Measurements from ENCODE around the gene EVA1A. TPM values are rescaled to one million over a fixed set of nuclear protein-coding genes. Genes with fewer than 3 reads are reported as not detected.

The EVA1A gene
- total and polyA plus RNA-seq, 3 donors from 2014 or later, result 5.2 to 13.8 (median 10.3) TPM

DNA sequence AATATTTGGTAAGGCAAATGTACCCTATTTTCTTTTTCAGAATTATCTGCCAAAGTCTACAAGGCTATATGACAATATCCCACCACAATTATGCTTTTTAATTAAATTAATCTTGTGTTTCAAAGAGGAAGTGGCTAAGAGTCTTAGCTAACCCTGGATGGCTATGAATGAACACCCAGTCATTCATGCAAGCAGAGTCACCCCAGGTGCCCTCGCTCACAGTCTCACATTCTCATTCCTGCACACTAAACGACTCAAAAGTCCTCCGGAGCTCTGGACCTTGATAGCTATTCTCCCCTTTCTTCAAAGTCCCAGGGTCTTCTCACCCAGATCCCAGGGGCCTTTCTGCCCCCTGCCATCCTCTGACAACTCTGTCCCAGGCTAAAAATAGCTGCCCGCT is 43.7 kb upstream of the EVA1A start:
- no peaks in the 10 kb centered on the region for H3K9me3 ChIP-seq
- no peak overlapping the region for H3K27ac ChIP-seq
- H3K27me3 ChIP-seq, result no peaks in the 10 kb centered on the region
- DNase-seq, result no peak
- WGBS, 2 donors, result 80 to 82% methylated on average over 4 of the region's 4 CpGs
- TF ChIP-seq, protein P1, sequence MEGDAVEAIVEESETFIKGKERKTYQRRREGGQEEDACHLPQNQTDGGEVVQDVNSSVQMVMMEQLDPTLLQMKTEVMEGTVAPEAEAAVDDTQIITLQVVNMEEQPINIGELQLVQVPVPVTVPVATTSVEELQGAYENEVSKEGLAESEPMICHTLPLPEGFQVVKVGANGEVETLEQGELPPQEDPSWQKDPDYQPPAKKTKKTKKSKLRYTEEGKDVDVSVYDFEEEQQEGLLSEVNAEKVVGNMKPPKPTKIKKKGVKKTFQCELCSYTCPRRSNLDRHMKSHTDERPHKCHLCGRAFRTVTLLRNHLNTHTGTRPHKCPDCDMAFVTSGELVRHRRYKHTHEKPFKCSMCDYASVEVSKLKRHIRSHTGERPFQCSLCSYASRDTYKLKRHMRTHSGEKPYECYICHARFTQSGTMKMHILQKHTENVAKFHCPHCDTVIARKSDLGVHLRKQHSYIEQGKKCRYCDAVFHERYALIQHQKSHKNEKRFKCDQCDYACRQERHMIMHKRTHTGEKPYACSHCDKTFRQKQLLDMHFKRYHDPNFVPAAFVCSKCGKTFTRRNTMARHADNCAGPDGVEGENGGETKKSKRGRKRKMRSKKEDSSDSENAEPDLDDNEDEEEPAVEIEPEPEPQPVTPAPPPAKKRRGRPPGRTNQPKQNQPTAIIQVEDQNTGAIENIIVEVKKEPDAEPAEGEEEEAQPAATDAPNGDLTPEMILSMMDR (IDR thresholded peaks at IDR 0.05), result no peak
- no peak for TF ChIP-seq POLR2A (IDR thresholded peaks at IDR 0.05)
- H3K4me1 ChIP-seq, result peaks cover 11% of the 10 kb centered on the region
- H3K36me3 ChIP-seq (ENCODE audit: low read depth, missing control alignments), result no peaks in the 10 kb centered on the region
- intact Hi-C loops (cut with DNase I; ENCODE audit: low total_unique reads), result no loop called here
- H3K4me3 ChIP-seq, result no peak overlapping the region

DNA sequence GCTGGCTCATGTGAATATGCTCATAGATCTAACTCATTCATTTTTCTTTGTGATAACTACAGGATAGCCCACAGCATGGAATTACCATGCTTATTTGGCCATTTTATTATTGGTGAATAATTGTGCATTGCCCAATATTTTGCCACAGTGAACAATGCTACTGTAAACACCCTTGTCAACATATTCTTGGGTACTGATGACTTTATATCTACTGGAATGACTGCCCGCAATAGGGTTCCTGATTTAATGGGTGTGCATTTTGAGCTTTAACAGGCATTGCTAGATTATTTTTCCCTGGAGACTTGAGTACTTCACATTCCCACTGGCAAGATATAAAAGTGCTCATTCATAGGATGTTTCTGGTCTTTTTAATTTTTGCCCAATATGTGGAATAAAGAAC is 42.7 kb upstream of the EVA1A start:
- intact Hi-C loops (cut with DNase I; ENCODE audit: low total_unique reads), result no loop called here
- Histone ChIP-seq H3K9me3 (no peaks in the 10 kb centered on the region), H3K4me3 (no peak overlapping the region), H3K4me1 (peaks cover 7% of the 10 kb centered on the region), H3K27ac (no peak overlapping the region), H3K36me3 (ENCODE audit: low read depth, missing control alignments) (no peaks in the 10 kb centered on the region), H3K27me3 (no peaks in the 10 kb centered on the region)
- 89 to 90% methylated on average over 1 of the region's 1 CpG for WGBS, 2 donors
- TF ChIP-seq POLR2A (IDR thresholded peaks at IDR 0.05), result no peak
- TF ChIP-seq, protein P1 (IDR thresholded peaks at IDR 0.05), result no peak
- no peak for DNase-seq

DNA sequence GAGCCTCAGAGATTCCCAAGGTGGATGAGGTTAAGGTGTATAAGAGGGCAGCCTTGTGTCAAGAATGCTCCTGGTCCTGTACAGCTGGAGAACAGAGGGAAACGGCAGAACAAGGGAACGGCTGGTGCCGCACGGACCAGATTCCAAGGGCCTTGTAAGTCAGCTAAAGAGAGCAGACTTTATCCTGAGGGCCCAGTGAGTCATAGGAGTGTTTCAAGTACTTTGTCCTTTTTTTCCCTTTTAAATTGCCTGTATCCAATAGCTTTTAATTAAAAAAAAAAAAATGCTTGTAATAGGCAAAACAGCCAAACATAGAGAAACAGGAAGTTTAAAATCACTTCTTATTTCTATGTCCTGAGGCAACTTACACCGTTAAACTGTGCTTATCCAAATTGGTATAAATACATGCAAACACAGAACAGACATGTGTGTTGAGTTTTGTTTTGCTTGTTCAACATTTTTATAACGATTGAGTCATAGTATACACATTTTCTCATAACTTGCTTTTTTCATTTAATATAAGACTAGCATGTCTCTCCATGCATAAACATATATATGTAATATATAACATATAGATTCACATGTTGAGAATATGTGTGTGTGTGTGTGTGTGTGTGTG is 42.1 kb upstream of the EVA1A start:
- H3K4me3 ChIP-seq, result no peak overlapping the region
- no peaks in the 10 kb centered on the region for H3K36me3 ChIP-seq (ENCODE audit: low read depth, missing control alignments)
- no peak for TF ChIP-seq POLR2A (IDR thresholded peaks at IDR 0.05)
- TF ChIP-seq, protein P1 (IDR thresholded peaks at IDR 0.05), result no peak
- no peaks in the 10 kb centered on the region for H3K27me3 ChIP-seq
- 59 to 77% methylated on average over 6 of the region's 6 CpGs for WGBS, 2 donors
- no peaks in the 10 kb centered on the region for H3K9me3 ChIP-seq
- H3K27ac ChIP-seq, result no peak overlapping the region
- H3K4me1 ChIP-seq, result peaks cover 1% of the 10 kb centered on the region
- no peak for DNase-seq
- intact Hi-C loops (cut with DNase I; ENCODE audit: low total_unique reads), result no loop called here

GRCh38 chr2:75600461-75601011 is 39.8 kb upstream of the EVA1A start:
- Histone ChIP-seq H3K9me3 (no peaks in the 10 kb centered on the region), H3K4me1 (no peaks in the 10 kb centered on the region), H3K4me3 (no peak overlapping the region), H3K27ac (no peak overlapping the region), H3K27me3 (no peaks in the 10 kb centered on the region), H3K36me3 (ENCODE audit: low read depth, missing control alignments) (no peaks in the 10 kb centered on the region)
- 55 to 76% methylated on average over 4 of the region's 4 CpGs for WGBS, 2 donors
- intact Hi-C loops (cut with DNase I; ENCODE audit: low total_unique reads), result no loop called here
- peak; percentile 36 for DNase-seq
- TF ChIP-seq POLR2A (IDR thresholded peaks at IDR 0.05), result no peak
- TF ChIP-seq, protein P1 (IDR thresholded peaks at IDR 0.05), result no peak

Data from testis (tissue), 3 donors.